GM12878 (cell line): ENCODE measurements around the gene PIK3C2B. TPM values are rescaled to one million over a fixed set of nuclear protein-coding genes. Genes with fewer than 3 reads are reported as not detected.
A peak's percentile ranks its signal among the peaks of the same experiment; 100 is the strongest.

ENCODE experiments used
- BCL3 ChIP-seq: IDR thresholded peaks from 2 replicates; pipeline ENCODE4 v1.6.1; 2011; ENCODE audit warnings: borderline replicate concordance, low read depth, mild to moderate bottlenecking, moderate library complexity, low read length; ENCODE audit not compliant: insufficient read depth, poor library complexity, severe bottlenecking
- CUX1 ChIP-seq: IDR thresholded peaks from 2 replicates; pipeline ENCODE4 v1.6.1; 2012; ENCODE audit warnings: improper control_type of control experiment, low read depth, low read length; ENCODE audit not compliant: insufficient replicate concordance
- E4F1 ChIP-seq: fragments of 450-650 bp; IDR thresholded peaks from 2 replicates; pipeline ENCODE4 v1.6.1; 2018; ENCODE audit warnings: borderline replicate concordance, mild to moderate bottlenecking; ENCODE audit not compliant: partially characterized antibody
- IKZF2 ChIP-seq, 2 experiments: fragments of 450-650 bp; IDR thresholded peaks; 2 replicates each; pipeline ENCODE4 v1.6.1; 2017; ENCODE audit warnings: mild to moderate bottlenecking in 2 of 2, moderate library complexity in 2 of 2
- MTA3 ChIP-seq: IDR thresholded peaks from 2 replicates; pipeline ENCODE4 v1.6.1; 2012; ENCODE audit warnings: low read length, inconsistent platforms, borderline replicate concordance
- MYC ChIP-seq: IDR thresholded peaks from 2 replicates; pipeline ENCODE4 v1.6.1; 2011; ENCODE audit warnings: mild to moderate bottlenecking, low read length, moderate library complexity, inconsistent platforms; ENCODE audit not compliant: insufficient read depth, insufficient replicate concordance, insufficient read length, severe bottlenecking
- NFIC ChIP-seq: IDR thresholded peaks from 2 replicates; pipeline ENCODE4 v1.6.1; 2012; ENCODE audit warnings: low read depth, mild to moderate bottlenecking, inconsistent platforms, low read length, moderate library complexity
- PKNOX1 ChIP-seq: fragments of 450-650 bp; IDR thresholded peaks from 2 replicates; pipeline ENCODE4 v1.6.1; 2016; ENCODE audit warnings: mild to moderate bottlenecking
- PML ChIP-seq: IDR thresholded peaks from 2 replicates; pipeline ENCODE4 v1.6.1; 2012; ENCODE audit warnings: low read length, inconsistent platforms
- POLR2AphosphoS2 ChIP-seq: IDR thresholded peaks from 2 replicates; pipeline ENCODE4 v1.6.1; 2011; ENCODE audit warnings: low read depth, mild to moderate bottlenecking, low read length, improper control_type of control experiment, moderate library complexity
- RFX5 ChIP-seq: IDR thresholded peaks from 2 replicates; pipeline ENCODE4 v1.6.1; 2011; ENCODE audit warnings: low read depth, low read length, improper control_type of control experiment
- SMC3 ChIP-seq: IDR thresholded peaks from 2 replicates; pipeline ENCODE4 v1.6.1; 2011; ENCODE audit warnings: low read length, improper control_type of control experiment, borderline replicate concordance
- TCF7 ChIP-seq: IDR thresholded peaks from 2 replicates; pipeline ENCODE4 v1.6.1; 2014; ENCODE audit warnings: antibody characterized with exemption, borderline replicate concordance
- ZNF274 ChIP-seq: IDR thresholded peaks from one replicate; pipeline ENCODE4 v1.8.0; 2011; ENCODE audit not compliant: insufficient read length, insufficient read depth
- ZNF384 ChIP-seq: IDR thresholded peaks from 2 replicates; pipeline ENCODE4 v1.6.1; 2012; ENCODE audit warnings: low read depth, mild to moderate bottlenecking, low read length, improper control_type of control experiment, borderline replicate concordance
- ZNF687 ChIP-seq: fragments of 450-650 bp; IDR thresholded peaks from 2 replicates; pipeline ENCODE4 v1.6.1; 2017; ENCODE audit warnings: mild to moderate bottlenecking, moderate library complexity
- polyA plus RNA-seq, 11 experiments: library from polyadenylated mRNA; depleted of rRNA in 4 of 11; unstranded in 6 of 11; stranded (reverse) in 5 of 11; fragments of >200 nt; fragmentation: Nextera tagmentation in 4 of 11; fragmentation: Illumina TruSeq in 1 of 11; extraction: Ambion mirVana in 4 of 11; extraction: Trizol in 1 of 11; gene quantifications; 1 replicate in 1 of 11; 2 replicates in 10 of 11; pipeline versions ENCODE4 v1.2.1 to v1.2.3, GENCODE V29; 2011 to 2016; ENCODE audit warnings: inconsistent platforms in 2 of 11, missing spikeins in 2 of 11, low read depth in 1 of 11
- total RNA-seq, 4 experiments: library from RNA; depleted of rRNA in 3 of 4; stranded (reverse); fragments of >200 nt in 3 of 4; fragmentation: Illumina TruSeq in 1 of 4; extraction: Trizol in 1 of 4; gene quantifications; 2 replicates each; pipeline versions ENCODE4 v1.2.1 to v1.2.3, GENCODE V29; 2013 to 2021

The PIK3C2B gene
- total and polyA plus RNA-seq, 10 of the 15 experiments (the other 5 are each of a cell fraction or from before 2014, with no cell fraction given) = 2.2 to 38.1 (median 11.4) TPM

- no peak for TF ChIP-seq MYC
- TF ChIP-seq ZNF384 = no peak
- no peak for TF ChIP-seq PKNOX1
- no peak for TF ChIP-seq POLR2AphosphoS2
- TF ChIP-seq CUX1 = no peak
- TF ChIP-seq SMC3 = no peak
- peak; percentile 8 to 40; a peak in 2 of 4 replicates for TF ChIP-seq IKZF2 (IDR thresholded peaks at IDR 0.05)
- no peak for TF ChIP-seq E4F1
- TF ChIP-seq BCL3 = no peak
- no peak for TF ChIP-seq MTA3
- no peak for TF ChIP-seq ZNF274
- no peak for TF ChIP-seq NFIC
- no peak for TF ChIP-seq TCF7
- no peak for TF ChIP-seq RFX5
- TF ChIP-seq ZNF687 = no peak
- TF ChIP-seq PML = no peak
Observed at GRCh38 chr1:204524986-204525385, 30.4 kb upstream of the PIK3C2B start (continued).
